Heart left ventricle (tissue), 16 donors: ENCODE results near the gene NCOA3. TPM values are rescaled to one million over a fixed set of nuclear protein-coding genes. Genes with fewer than 3 reads are reported as not detected.

ENCODE experiments used
- ATAC-seq, 4 donors: fragments of 200-7000 bp; cut with Tn5 transposase; one replicate each; pipeline ENCODE4 v1.9.1; 2020 to 2022; ENCODE audit warnings: moderate library complexity in 4 of 4, mild to moderate bottlenecking in 3 of 4, moderate number of reproducible peaks in 1 of 4
- DNase-seq, 5 donors: peaks; one replicate each; pipeline ENCODE4 v3.0.0-alpha.2; 2020
- H3K27ac ChIP-seq, 12 donors: fragments of 200-600 bp; sonication (generic) in 4 of 12; one replicate each; pipeline versions ENCODE4 v1.5.0 to v1.8.0; 2016 to 2022; ENCODE audit warnings: mild to moderate bottlenecking in 2 of 12
- H3K27me3 ChIP-seq, 9 donors: fragments of 200-600 bp; sonication (generic) in 2 of 9; one replicate each; pipeline versions ENCODE4 v1.5.1 to v1.8.0; 2016 to 2022; ENCODE audit warnings: mild to moderate bottlenecking in 3 of 9
- H3K36me3 ChIP-seq, 9 donors: fragments of 200-600 bp; sonication (generic) in 2 of 9; one replicate each; pipeline versions ENCODE4 v1.5.0 to v1.8.0; 2018 to 2022; ENCODE audit warnings: mild to moderate bottlenecking in 2 of 9
- H3K4me1 ChIP-seq, 12 donors: fragments of 200-600 bp; sonication (generic) in 4 of 12; one replicate each; pipeline versions ENCODE4 v1.5.0 to v1.8.0; 2016 to 2022; ENCODE audit warnings: mild to moderate bottlenecking in 3 of 12
- H3K4me3 ChIP-seq, 12 donors: fragments of 200-600 bp; sonication (generic) in 4 of 12; one replicate each; pipeline versions ENCODE4 v1.5.0 to v1.8.0; 2017 to 2022; ENCODE audit warnings: mild to moderate bottlenecking in 9 of 12, moderate library complexity in 4 of 12
- H3K9me3 ChIP-seq, 12 donors: fragments of 200-600 bp; sonication (generic) in 4 of 12; one replicate each; pipeline versions ENCODE4 v1.5.0 to v1.8.0; 2016 to 2022; ENCODE audit warnings: mild to moderate bottlenecking in 1 of 12
- POLR2A ChIP-seq, 2 donors: fragments of 450-650 bp; IDR thresholded peaks; one replicate each; pipeline ENCODE4 v1.6.1; 2017; ENCODE audit warnings: antibody characterized with exemption in 2 of 2, mild to moderate bottlenecking in 2 of 2, moderate library complexity in 2 of 2
- WGBS, 4 donors: extraction: QIAGEN DNeasy Blood & Tissue Kit in 2 of 4; methylation state at CpG; one replicate each; pipeline versions ENCODE4 v1.1.5 to v1.1.7; 2013 to 2018; 5-methylcytosine and 5-hydroxymethylcytosine counted together
- intact Hi-C, 10 donors: fragments of 100-400 bp; cut with DNase I; formaldehyde crosslinking; loops; one replicate each; pipeline versions ENCODE4 v1.11.1 to v1.14.2; 2022
- polyA plus RNA-seq, 2 donors: library from polyadenylated mRNA; stranded (reverse); fragments of 200-250 nt; gene quantifications; one replicate each; pipeline ENCODE4 v1.2.3, GENCODE V29; 2013
- total RNA-seq, 9 donors: library from RNA; depleted of rRNA in 2 of 9; stranded (reverse); fragments of >200 nt in 2 of 9; fragmentation: NEBNext Ultra II Directional in 3 of 9; extraction: Animal tissue kit (Norgen Biotek cat#: 25700) in 3 of 9; gene quantifications; one replicate each; pipeline versions ENCODE4 v1.1.0 to v1.2.4, GENCODE V29; 2016 to 2023
- TF ChIP-seq, protein P1 (sequence below), 12 donors: fragments of 200-600 bp; sonication (generic) in 4 of 12; IDR thresholded peaks; one replicate each; pipeline versions ENCODE4 v1.5.0 to v1.8.0; 2018 to 2022; ENCODE audit warnings: antibody characterized with exemption in 12 of 12, mild to moderate bottlenecking in 5 of 12
- donor health status: ischemic (EF 13 %, LVEDD 7.1; RV severe dilation, severe dysfunction).
- donor health status: healthy with polysubstance abuse.
- donor health status: DM: no; HTN: yes; CAD: no.
- donor health status: DM: no; HTN: no; CAD: no.
- donor health status: ischemic (EF 25% LVEDD 6.9; RV normal size, moderate dysfunction).
- donor health status: ischemic (EF 25% LVEDD 5.7; RV mildly dilated, moderate dysfunction).
- donor health status: healthy.
- donor health status: DM: yes; HTN: yes; CAD: no.
- donor health status: ischemic (EF 35%, LVEDD 5.7; RV mildly dilated, moderate dysfunction).
- donor health status: nonischemic (EF 11% LVEDD 7.7; RV severe dilation, severe dysfunction).
- donor health status: DM: yes; HTN: yes; CAD: no.
- donor health status: PGD.
- donor health status: ischemic (EF 29% LVEDD 5.4; RV normal size, mild dysfunction).
- donor health status: nonischemic (EF 23%, LVEDD 6.1; RV moderate dilation, normal function).

The NCOA3 gene
- total and polyA plus RNA-seq, 11 donors = 6.7 to 39.3 (median 25.3) TPM

DNA sequence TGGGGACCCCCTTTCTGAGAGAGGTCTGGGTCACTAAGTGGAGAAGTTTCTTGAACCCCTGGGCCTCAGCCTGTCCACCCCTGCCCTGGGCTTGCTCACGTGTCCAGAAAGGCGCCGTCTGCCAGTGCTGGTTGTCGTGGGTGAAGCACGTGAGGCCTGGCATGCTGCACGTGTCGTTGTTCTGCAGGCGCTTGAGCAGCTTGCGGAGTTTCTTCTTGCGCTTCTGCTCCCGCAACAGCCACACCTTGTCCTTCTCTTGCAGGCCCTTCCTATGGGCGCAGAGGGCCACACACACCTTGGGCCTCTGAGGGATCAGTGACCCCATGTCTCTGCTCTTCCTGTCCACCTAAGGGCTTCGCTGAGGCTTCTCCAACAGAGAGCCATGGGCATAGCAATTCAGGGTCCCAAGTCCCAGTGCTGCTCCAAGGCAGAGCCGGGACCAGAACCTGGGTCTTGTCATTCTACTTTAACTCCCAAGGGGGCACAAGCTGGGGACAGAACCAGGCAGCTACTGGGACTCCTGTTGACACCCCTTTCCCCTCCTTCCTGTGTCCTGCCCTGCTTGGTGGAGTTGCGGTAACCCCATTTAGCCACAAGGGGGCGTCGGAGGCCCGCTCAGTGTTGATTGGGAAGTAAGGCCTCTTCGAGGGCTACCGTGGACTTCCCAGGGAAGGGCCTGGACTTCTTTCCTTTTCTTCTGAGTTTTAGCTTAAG is 161.8 kb downstream of the NCOA3 start:
- TF ChIP-seq POLR2A (IDR thresholded peaks at IDR 0.05) = no peak
- TF ChIP-seq, protein P1, sequence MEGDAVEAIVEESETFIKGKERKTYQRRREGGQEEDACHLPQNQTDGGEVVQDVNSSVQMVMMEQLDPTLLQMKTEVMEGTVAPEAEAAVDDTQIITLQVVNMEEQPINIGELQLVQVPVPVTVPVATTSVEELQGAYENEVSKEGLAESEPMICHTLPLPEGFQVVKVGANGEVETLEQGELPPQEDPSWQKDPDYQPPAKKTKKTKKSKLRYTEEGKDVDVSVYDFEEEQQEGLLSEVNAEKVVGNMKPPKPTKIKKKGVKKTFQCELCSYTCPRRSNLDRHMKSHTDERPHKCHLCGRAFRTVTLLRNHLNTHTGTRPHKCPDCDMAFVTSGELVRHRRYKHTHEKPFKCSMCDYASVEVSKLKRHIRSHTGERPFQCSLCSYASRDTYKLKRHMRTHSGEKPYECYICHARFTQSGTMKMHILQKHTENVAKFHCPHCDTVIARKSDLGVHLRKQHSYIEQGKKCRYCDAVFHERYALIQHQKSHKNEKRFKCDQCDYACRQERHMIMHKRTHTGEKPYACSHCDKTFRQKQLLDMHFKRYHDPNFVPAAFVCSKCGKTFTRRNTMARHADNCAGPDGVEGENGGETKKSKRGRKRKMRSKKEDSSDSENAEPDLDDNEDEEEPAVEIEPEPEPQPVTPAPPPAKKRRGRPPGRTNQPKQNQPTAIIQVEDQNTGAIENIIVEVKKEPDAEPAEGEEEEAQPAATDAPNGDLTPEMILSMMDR (IDR thresholded peaks at IDR 0.05) = peak; percentile 92 to 99 (median 98)
- H3K4me3 ChIP-seq = no peak overlapping the region
- peaks cover 0 to 19% (median 9%) of the 10 kb centered on the region in 12 donors for H3K4me1 ChIP-seq
- intact Hi-C loops = loop anchor here in 9 of 10 donors (1.0 to 5.0 kb wide), 5 partner anchors 124 to 959 kb away; partner anchors contain the start of gene SULF2 (in 2 of the 9)
- H3K9me3 ChIP-seq = no peaks in the 10 kb centered on the region
- 52 to 60% (median 56%) methylated on average over 13 to 20 of the region's 20 CpGs for WGBS, 4 donors
- peak; percentile 70 to 90 (median 79) for ATAC-seq
- DNase-seq = peak; percentile 69 to 87 (median 79)
- no peaks in the 10 kb centered on the region for H3K27me3 ChIP-seq
- no peak overlapping the region for H3K27ac ChIP-seq
- peaks cover 0 to 59% (median 35%) of the 10 kb centered on the region in 9 donors for H3K36me3 ChIP-seq

DNA sequence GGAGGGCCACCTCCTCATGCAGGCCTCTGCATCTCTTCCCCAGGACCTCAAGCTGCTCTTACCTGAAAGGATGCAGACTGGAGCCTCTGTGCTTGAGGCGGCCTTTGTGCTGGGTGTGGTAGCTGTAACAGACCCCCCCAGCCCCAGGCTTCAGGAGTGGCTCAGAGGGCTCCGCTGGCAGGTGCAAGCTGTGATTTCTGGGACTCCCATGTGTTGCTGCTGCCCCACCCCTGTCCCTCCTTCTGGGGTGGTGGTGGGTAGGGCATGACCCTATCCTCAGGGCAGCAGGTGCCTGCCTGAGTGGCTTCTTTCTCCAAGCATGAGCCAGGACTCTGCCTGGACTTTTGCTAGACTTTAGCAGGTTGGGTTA is 162.4 kb downstream of the NCOA3 start:
- TF ChIP-seq, protein P1 (IDR thresholded peaks at IDR 0.05) = peak in 2 of 12 donors; percentile 3 to 43
- TF ChIP-seq POLR2A (IDR thresholded peaks at IDR 0.05) = no peak
- Histone ChIP-seq H3K4me3 (no peak overlapping the region), H3K36me3 (peaks cover 0 to 54% (median 30%) of the 10 kb centered on the region in 9 donors), H3K27ac (no peak overlapping the region), H3K4me1 (peaks cover 0 to 19% (median 9%) of the 10 kb centered on the region in 12 donors), H3K9me3 (no peaks in the 10 kb centered on the region), H3K27me3 (no peaks in the 10 kb centered on the region)
- ATAC-seq (peak in 2 of 4 donors; percentile 2 to 6), DNase-seq (no peak)
- WGBS, 4 donors = 93 to 97% (median 95%) methylated on average over 2 of the region's 2 CpGs
- intact Hi-C loops = loop anchor here in 6 of 10 donors (2.0 to 5.0 kb wide), 3 partner anchors 123 to 958 kb away; partner anchors contain the start of gene SULF2 (in 2 of the 6)

DNA sequence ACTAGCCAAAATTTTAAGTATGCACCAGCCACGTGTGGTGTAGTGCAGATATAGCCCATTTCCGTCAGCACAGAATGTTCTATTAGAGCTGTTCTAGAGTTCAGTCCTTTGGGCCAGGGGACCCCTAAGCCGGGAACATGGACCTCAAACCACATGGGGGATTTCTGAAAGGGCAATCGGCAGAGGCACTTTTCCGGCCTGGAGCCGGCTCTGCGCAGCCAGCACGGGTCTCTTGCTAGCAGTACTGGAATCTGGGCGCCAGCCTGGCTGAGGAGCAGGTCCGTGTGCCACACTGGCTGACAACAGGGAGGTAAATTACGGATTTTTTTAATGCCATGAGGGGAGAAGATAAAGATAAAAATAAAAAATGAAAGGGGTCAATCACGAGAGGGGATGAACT is 163.1 kb downstream of the NCOA3 start:
- H3K4me3 ChIP-seq = no peak overlapping the region
- peaks cover 0 to 19% (median 9%) of the 10 kb centered on the region in 12 donors for H3K4me1 ChIP-seq
- H3K27me3 ChIP-seq = no peaks in the 10 kb centered on the region
- TF ChIP-seq POLR2A (IDR thresholded peaks at IDR 0.05) = no peak
- TF ChIP-seq, protein P1 (IDR thresholded peaks at IDR 0.05) = no peak
- H3K36me3 ChIP-seq = peaks cover 0 to 51% (median 23%) of the 10 kb centered on the region in 9 donors
- 91 to 96% (median 92%) methylated on average over 12 of the region's 12 CpGs for WGBS, 4 donors
- H3K27ac ChIP-seq = no peak overlapping the region
- ATAC-seq (no peak), DNase-seq (no peak)
- intact Hi-C loops = loop anchor here in 7 of 10 donors (2.0 to 5.0 kb wide), 3 partner anchors 123 to 958 kb away; partner anchors contain the start of gene SULF2 (in 3 of the 7)
- no peaks in the 10 kb centered on the region for H3K9me3 ChIP-seq
